Occipital lobe (tissue), 2 donors: ENCODE data around the gene FAM167B. TPM values are rescaled to one million over a fixed set of nuclear protein-coding genes. Genes with fewer than 3 reads are reported as not detected.
A peak's percentile ranks its signal among the peaks of the same experiment; 100 is the strongest.
"Not testable (repeated sequence)": the region's sequence is repeated elsewhere in the genome, so short reads cannot be mapped to it uniquely, and the experiment has no call there.

Experiments
- DNase-seq: peaks from one replicate; lab custom pipeline; 2025; lab: John Stamatoyannopoulos, UW
- total RNA-seq: library from RNA; depleted of rRNA; stranded (reverse); fragments of >200 nt; gene quantifications from one replicate; pipeline ENCODE4 v1.2.3, GENCODE V29; 2014

Gene FAM167B
- total RNA-seq, 1 donor from 2014 or later: 2.0 TPM

GRCh38 chr1:32257227-32257508 lies 10.1 kb downstream of the FAM167B start:
- no peak for DNase-seq

- DNase-seq: not testable (repeated sequence)
Measured at GRCh38 chr1:32263236-32263593, 16.2 kb downstream of the FAM167B start.

GRCh38 chr1:32263744-32264143 lies 16.7 kb downstream of the FAM167B start:
- no peak for DNase-seq

- DNase-seq: no peak
Measured at GRCh38 chr1:32265846-32266245, 18.8 kb downstream of the FAM167B start.

- no peak for DNase-seq
Measured at GRCh38 chr1:32266921-32267591, 20.0 kb downstream of the FAM167B start.

- DNase-seq: no peak
Measured at GRCh38 chr1:32269744-32270143, 22.7 kb downstream of the FAM167B start.

- DNase-seq: no peak
Measured at GRCh38 chr1:32272557-32273390, 25.8 kb downstream of the FAM167B start.

- DNase-seq: no peak
Measured at GRCh38 chr1:32273391-32274208, 26.6 kb downstream of the FAM167B start.

- DNase-seq: no peak
Measured at GRCh38 chr1:32274646-32275340, 27.8 kb downstream of the FAM167B start.

GRCh38 chr1:32275424-32275823 lies 28.4 kb downstream of the FAM167B start:
- no peak for DNase-seq

GRCh38 chr1:32276032-32276782 lies 29.2 kb downstream of the FAM167B start:
- no peak for DNase-seq

GRCh38 chr1:32284777-32285176 lies 37.8 kb downstream of the FAM167B start:
- DNase-seq: not testable (repeated sequence)

- no peak for DNase-seq
Measured at GRCh38 chr1:32285658-32286057, 38.6 kb downstream of the FAM167B start.

GRCh38 chr1:32286763-32287162 lies 39.7 kb downstream of the FAM167B start:
- DNase-seq: no peak

- DNase-seq: no peak
Measured at GRCh38 chr1:32289256-32289655, 42.2 kb downstream of the FAM167B start.

- no peak for DNase-seq
Measured at GRCh38 chr1:32291145-32291707, 44.2 kb downstream of the FAM167B start.

- DNase-seq: peak; percentile 85
Measured at GRCh38 chr1:32291708-32292538, 44.9 kb downstream of the FAM167B start, which contains the start of gene HDAC1. Gene HDAC1 (plus strand): TSS chr1:32292083. CDS start chr1:32292170, 87 bp downstream.

- DNase-seq: not testable (repeated sequence)
Measured at GRCh38 chr1:32298211-32298610, 51.2 kb downstream of the FAM167B start.
